ENCODE results near the gene CDKN2B-AS1. TPM values are rescaled to one million over a fixed set of nuclear protein-coding genes. Genes with fewer than 3 reads are reported as not detected.

Gene CDKN2B-AS1
- total RNA-seq, 1 experiment from 2014 or later, result not detected

- no peak overlapping the region for H3K23ac ChIP-seq (ENCODE audit: insufficient read length, low read depth, low read length)
- H2AFZ ChIP-seq (ENCODE audit: low read length), result no peak overlapping the region
- H3K4me2 ChIP-seq (ENCODE audit: insufficient read depth, insufficient read length, low read length), result peak overlapping the region; percentile 78
- no peak overlapping the region for H2BK5ac ChIP-seq (ENCODE audit: insufficient read length, low read length)
- H3K79me1 ChIP-seq (ENCODE audit: insufficient read depth, low read depth, low read length, poor library complexity, severe bottlenecking), result no peaks in the 10 kb centered on the region
- H2BK15ac ChIP-seq (ENCODE audit: low read depth, low read length), result no peak overlapping the region
- H2BK120ac ChIP-seq (ENCODE audit: low read depth, low read length, poor library complexity, severe bottlenecking), result no peak overlapping the region
- H3K4ac ChIP-seq (ENCODE audit: low read depth, low read length), result no peak overlapping the region
- no peak overlapping the region for H2AK5ac ChIP-seq (ENCODE audit: insufficient read length, low read length)
- no peak overlapping the region for H3K27ac ChIP-seq (ENCODE audit: insufficient read length, low read depth, low read length)
- TF ChIP-seq, protein P1, sequence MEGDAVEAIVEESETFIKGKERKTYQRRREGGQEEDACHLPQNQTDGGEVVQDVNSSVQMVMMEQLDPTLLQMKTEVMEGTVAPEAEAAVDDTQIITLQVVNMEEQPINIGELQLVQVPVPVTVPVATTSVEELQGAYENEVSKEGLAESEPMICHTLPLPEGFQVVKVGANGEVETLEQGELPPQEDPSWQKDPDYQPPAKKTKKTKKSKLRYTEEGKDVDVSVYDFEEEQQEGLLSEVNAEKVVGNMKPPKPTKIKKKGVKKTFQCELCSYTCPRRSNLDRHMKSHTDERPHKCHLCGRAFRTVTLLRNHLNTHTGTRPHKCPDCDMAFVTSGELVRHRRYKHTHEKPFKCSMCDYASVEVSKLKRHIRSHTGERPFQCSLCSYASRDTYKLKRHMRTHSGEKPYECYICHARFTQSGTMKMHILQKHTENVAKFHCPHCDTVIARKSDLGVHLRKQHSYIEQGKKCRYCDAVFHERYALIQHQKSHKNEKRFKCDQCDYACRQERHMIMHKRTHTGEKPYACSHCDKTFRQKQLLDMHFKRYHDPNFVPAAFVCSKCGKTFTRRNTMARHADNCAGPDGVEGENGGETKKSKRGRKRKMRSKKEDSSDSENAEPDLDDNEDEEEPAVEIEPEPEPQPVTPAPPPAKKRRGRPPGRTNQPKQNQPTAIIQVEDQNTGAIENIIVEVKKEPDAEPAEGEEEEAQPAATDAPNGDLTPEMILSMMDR (conservative IDR thresholded peaks at IDR 0.05), result no peak
- Mint-ChIP-seq H3K4me3 (peak overlapping the region in 1 of 2 experiments; percentile 75; a peak in 1 of 5 replicates), H3K4me1 (peaks cover 34 to 49% of the 10 kb centered on the region in 2 experiments), H3K27me3 (ENCODE audit: low read depth) (peaks cover 99% of the 10 kb centered on the region), H3K9me3 (peaks cover 11% of the 10 kb centered on the region in 2 experiments), H3K36me3 (ENCODE audit: insufficient read depth in 1 of 3, low read depth in 3 of 3) (peaks cover 0 to 1% (median 0%) of the 10 kb centered on the region in 3 experiments; a peak in 2 of 7 replicates), H3K27ac (no peak overlapping the region; a peak in 1 of 7 replicates)
- H2BK12ac ChIP-seq (ENCODE audit: insufficient read length, low read depth, low read length), result no peak overlapping the region
- peaks cover 75% of the 10 kb centered on the region for H3K27me3 ChIP-seq (ENCODE audit: insufficient read depth, low read length)
- DNase-seq, result peak; percentile 58
- H3K4me1 ChIP-seq (ENCODE audit: insufficient read depth, low read length), result no peaks in the 10 kb centered on the region; the same call in 1 of the 2 replicates
- no peak overlapping the region for H4K5ac ChIP-seq (ENCODE audit: insufficient read length, low read depth, low read length)
- no peak overlapping the region for H3K14ac ChIP-seq (ENCODE audit: insufficient read depth, low read length)
- H3T11ph ChIP-seq (ENCODE audit: low read length), result no peak overlapping the region
- H3K79me2 ChIP-seq (ENCODE audit: insufficient read depth, low read length), result no peaks in the 10 kb centered on the region
- peaks cover 4% of the 10 kb centered on the region for H3K23me2 ChIP-seq (ENCODE audit: insufficient read length, low read depth, low read length, poor library complexity, severe bottlenecking)
- no peak overlapping the region for H4K91ac ChIP-seq (ENCODE audit: insufficient read length, low read depth, low read length)
- no peaks in the 10 kb centered on the region for H4K20me1 ChIP-seq (ENCODE audit: control insufficient read depth, insufficient read depth, insufficient read length)
- no peaks in the 10 kb centered on the region for H3K9me3 ChIP-seq (ENCODE audit: control insufficient read depth, low read depth, low read length)
- no peak overlapping the region for H4K8ac ChIP-seq (replicated peaks; ENCODE audit: insufficient read length, low read depth, low read length)
- no peak overlapping the region for H2BK20ac ChIP-seq (ENCODE audit: low read depth, low read length, poor library complexity, severe bottlenecking)
- H3K56ac ChIP-seq (ENCODE audit: insufficient read length, low read depth, low read length), result no peak overlapping the region
- WGBS (ENCODE audit: extremely low coverage, insufficient read length, low lambda C conversion rate), result no CpG with 5 or more reads among the region's 15 CpGs
- H3K9ac ChIP-seq (ENCODE audit: extremely low read depth, insufficient read length, low read length), result no peak overlapping the region
- no peak overlapping the region for H3K18ac ChIP-seq (ENCODE audit: insufficient read length, low read depth, low read length)
These were observed 28.3 kb upstream of the CDKN2B-AS1 start for GRCh38 chr9:21966140-21966851.

All from H9 (cell line).